GM12878 (cell line): ENCODE measurements around the gene LSM3. TPM values are rescaled to one million over a fixed set of nuclear protein-coding genes. Genes with fewer than 3 reads are reported as not detected.

ENCODE experiments used
- ATAC-seq: fragments of 200-7000 bp; cut with Tn5 transposase; 3 replicates; pipeline ENCODE4 v1.9.1; 2020; ENCODE audit warnings: mild to moderate bottlenecking, moderate library complexity
- BruUV-seq: library from RNA; stranded (reverse); fragments of 400-500 nt; replicated peaks from 2 replicates; lab custom pipeline; 2021; lab: Mats Ljungman, UMichigan
- CTCF ChIA-PET: fragments of 300-600 bp; sonication (Branson Sonifier 250); formaldehyde crosslinking; extraction: SDS; loops from one replicate; lab custom pipeline; 2021; ENCODE audit warnings: inconsistent platforms; lab: Yijun Ruan, JAX
- POLR2A ChIA-PET: fragments of 350-600 bp; formaldehyde crosslinking; extraction: SDS; loops from one replicate; lab custom pipeline; 2021; ENCODE audit warnings: inconsistent platforms; lab: Charles Lee
- RAD21 ChIA-PET: fragments of 300-600 bp; sonication (Branson Sonifier 250); formaldehyde crosslinking; loops from one replicate; lab custom pipeline; 2023; ENCODE audit warnings: antibody characterized with exemption; ENCODE audit not compliant: unreplicated experiment; lab: Charles Lee
- SMC1A ChIA-PET: fragments of 300-600 bp; sonication (Branson Sonifier 250); formaldehyde crosslinking; loops from one replicate; lab custom pipeline; 2023; ENCODE audit not compliant: unreplicated experiment, uncharacterized antibody; lab: Charles Lee
- DNase-seq: peaks from one replicate; pipeline ENCODE4 v3.0.0-alpha.2; 2011; ENCODE audit warnings: low read depth, low spot score
- FAIRE-seq: peaks from 3 replicates; lab custom pipeline; 2011; peaks lifted over from hg19 to GRCh38; lab: Jason Lieb, UNC
- H2AFZ ChIP-seq: 2 replicates; pipeline ENCODE4 v1.6.0; 2011; ENCODE audit warnings: low read depth, low read length, control low read depth; ENCODE audit not compliant: control insufficient read depth
- H3K27ac ChIP-seq: 2 replicates; pipeline ENCODE4 v1.5.1; 2011; ENCODE audit warnings: control low read depth; ENCODE audit not compliant: control insufficient read depth, insufficient read depth
- H3K27me3 ChIP-seq, 2 experiments: replicated peaks in 1 of 2; 2 replicates each; pipeline versions ENCODE4 v1.6.0 to v1.6.1; 2011; ENCODE audit warnings: low read length in 1 of 2; ENCODE audit not compliant: control insufficient read depth in 2 of 2, insufficient read depth in 2 of 2
- H3K36me3 ChIP-seq, 2 experiments: 2 replicates each; pipeline ENCODE4 v1.5.1; 2011; ENCODE audit warnings: low read length in 1 of 2; ENCODE audit not compliant: control insufficient read depth in 2 of 2, insufficient read depth in 2 of 2
- H3K4me1 ChIP-seq: 2 replicates; pipeline ENCODE4 v1.6.1; 2011; ENCODE audit warnings: mild to moderate bottlenecking, low read length, moderate library complexity, mixed read lengths; ENCODE audit not compliant: control insufficient read depth, insufficient read depth
- H3K4me2 ChIP-seq: 2 replicates; pipeline ENCODE4 v1.6.0; 2011; ENCODE audit warnings: control low read depth; ENCODE audit not compliant: control insufficient read depth, insufficient read depth
- H3K4me3 ChIP-seq: fragments of 200-600 bp; sonication (generic); 2 replicates; pipeline ENCODE4 v1.5.1; 2016
- H3K79me2 ChIP-seq: 2 replicates; pipeline ENCODE4 v1.6.0; 2011; ENCODE audit warnings: low read length; ENCODE audit not compliant: control insufficient read depth, insufficient read depth
- H3K9ac ChIP-seq: 2 replicates; pipeline ENCODE4 v1.8.0; 2011; ENCODE audit warnings: low read length, control low read depth, mixed read lengths; ENCODE audit not compliant: control insufficient read depth, insufficient read depth
- H3K9me3 ChIP-seq: replicated peaks from 3 replicates; pipeline ENCODE4 v1.5.1; 2011; ENCODE audit warnings: mild to moderate bottlenecking, low read length; ENCODE audit not compliant: control insufficient read depth, insufficient read depth
- H4K20me1 ChIP-seq: 2 replicates; pipeline ENCODE4 v1.6.0; 2011; ENCODE audit not compliant: control insufficient read depth, insufficient read depth
- CBX5 ChIP-seq: sonication (generic); IDR thresholded peaks from 2 replicates; pipeline ENCODE4 v1.6.1; 2016; ENCODE audit warnings: low read depth, moderate library complexity, mild to moderate bottlenecking, inconsistent platforms
- FOXM1 ChIP-seq: IDR thresholded peaks from 2 replicates; pipeline ENCODE4 v1.6.1; 2012; ENCODE audit warnings: low read depth, mild to moderate bottlenecking, inconsistent platforms, low read length, moderate library complexity
- POLR2AphosphoS5 ChIP-seq: IDR thresholded peaks from 2 replicates; pipeline ENCODE4 v1.6.1; 2011; ENCODE audit warnings: mild to moderate bottlenecking, low read length, inconsistent platforms
- RAD21 ChIP-seq: IDR thresholded peaks from 2 replicates; pipeline ENCODE4 v1.6.1; 2011; ENCODE audit warnings: mild to moderate bottlenecking, low read depth, low read length, moderate library complexity; ENCODE audit not compliant: insufficient read depth
- RELA ChIP-seq: fragments of 450-650 bp; IDR thresholded peaks from 2 replicates; pipeline ENCODE4 v1.8.0; 2014; ENCODE audit warnings: borderline replicate concordance; ENCODE audit not compliant: partially characterized antibody
- SMAD1 ChIP-seq: fragments of 450-650 bp; IDR thresholded peaks from 2 replicates; pipeline ENCODE4 v1.6.1; 2018; ENCODE audit warnings: mild to moderate bottlenecking, low read depth; ENCODE audit not compliant: partially characterized antibody
- SRF ChIP-seq, 2 experiments: IDR thresholded peaks; 2 replicates each; pipeline ENCODE4 v1.6.1; 2011; ENCODE audit warnings: low read depth in 2 of 2, low read length in 2 of 2, mild to moderate bottlenecking in 1 of 2, moderate library complexity in 1 of 2
- YY1 ChIP-seq: IDR thresholded peaks from 2 replicates; pipeline ENCODE4 v1.6.1; 2011; ENCODE audit warnings: low read depth, mild to moderate bottlenecking, low read length
- WGBS: methylation state at CpG from one replicate; pipeline ENCODE4 v1.1.6; 2016; ENCODE audit warnings: low lambda C conversion rate; ENCODE audit not compliant: insufficient replicate concordance, insufficient coverage; ENCODE audit errors: missing lambda C conversion rate; 5-methylcytosine and 5-hydroxymethylcytosine counted together
- in situ Hi-C: fragments of 300-500 bp; cut with MboI; formaldehyde crosslinking; loops from 9 replicates; pipeline ENCODE4 v1.14.3; 2018; ENCODE audit warnings: mixed read lengths
- intact Hi-C: fragments of 100-400 bp; cut with micrococcal nuclease; formaldehyde crosslinking; loops from one replicate; pipeline ENCODE4 v1.14.2; 2022; ENCODE audit not compliant: unreplicated experiment
- polyA plus RNA-seq, 11 experiments: library from polyadenylated mRNA; depleted of rRNA in 4 of 11; unstranded in 6 of 11; stranded (reverse) in 5 of 11; fragments of >200 nt; fragmentation: Nextera tagmentation in 4 of 11; fragmentation: Illumina TruSeq in 1 of 11; extraction: Ambion mirVana in 4 of 11; extraction: Trizol in 1 of 11; gene quantifications; 1 replicate in 1 of 11; 2 replicates in 10 of 11; pipeline versions ENCODE4 v1.2.1 to v1.2.3, GENCODE V29; 2011 to 2016; ENCODE audit warnings: inconsistent platforms in 2 of 11, missing spikeins in 2 of 11, low read depth in 1 of 11
- total RNA-seq, 4 experiments: library from RNA; depleted of rRNA in 3 of 4; stranded (reverse); fragments of >200 nt in 3 of 4; fragmentation: Illumina TruSeq in 1 of 4; extraction: Trizol in 1 of 4; gene quantifications; 2 replicates each; pipeline versions ENCODE4 v1.2.1 to v1.2.3, GENCODE V29; 2013 to 2021
- TF ChIP-seq, protein P1 (sequence below), 3 experiments: IDR thresholded peaks in 2 of 3; conservative IDR thresholded peaks in 1 of 3; 2 replicates each; pipeline ENCODE4 v1.5.1; 2011; ENCODE audit warnings: low read depth in 3 of 3, low read length in 3 of 3, mild to moderate bottlenecking in 3 of 3, control low read depth in 2 of 3, moderate library complexity in 2 of 3, inconsistent platforms in 1 of 3, mixed read lengths in 1 of 3; ENCODE audit not compliant: control insufficient read depth in 2 of 3, insufficient read depth in 1 of 3; ENCODE audit errors: extremely low read depth in 1 of 3
- TF ChIP-seq, protein P2 (sequence below): IDR thresholded peaks from 2 replicates; pipeline ENCODE4 v1.6.1; 2011; ENCODE audit warnings: borderline replicate concordance, low read depth, mild to moderate bottlenecking, moderate library complexity, mixed read lengths, low read length; ENCODE audit not compliant: insufficient read depth; ENCODE audit errors: extremely low read length

The LSM3 gene
- total and polyA plus RNA-seq, 10 of the 15 experiments (the other 5 are each of a cell fraction or from before 2014, with no cell fraction given): 15.5 to 111 (median 29.1) TPM

DNA sequence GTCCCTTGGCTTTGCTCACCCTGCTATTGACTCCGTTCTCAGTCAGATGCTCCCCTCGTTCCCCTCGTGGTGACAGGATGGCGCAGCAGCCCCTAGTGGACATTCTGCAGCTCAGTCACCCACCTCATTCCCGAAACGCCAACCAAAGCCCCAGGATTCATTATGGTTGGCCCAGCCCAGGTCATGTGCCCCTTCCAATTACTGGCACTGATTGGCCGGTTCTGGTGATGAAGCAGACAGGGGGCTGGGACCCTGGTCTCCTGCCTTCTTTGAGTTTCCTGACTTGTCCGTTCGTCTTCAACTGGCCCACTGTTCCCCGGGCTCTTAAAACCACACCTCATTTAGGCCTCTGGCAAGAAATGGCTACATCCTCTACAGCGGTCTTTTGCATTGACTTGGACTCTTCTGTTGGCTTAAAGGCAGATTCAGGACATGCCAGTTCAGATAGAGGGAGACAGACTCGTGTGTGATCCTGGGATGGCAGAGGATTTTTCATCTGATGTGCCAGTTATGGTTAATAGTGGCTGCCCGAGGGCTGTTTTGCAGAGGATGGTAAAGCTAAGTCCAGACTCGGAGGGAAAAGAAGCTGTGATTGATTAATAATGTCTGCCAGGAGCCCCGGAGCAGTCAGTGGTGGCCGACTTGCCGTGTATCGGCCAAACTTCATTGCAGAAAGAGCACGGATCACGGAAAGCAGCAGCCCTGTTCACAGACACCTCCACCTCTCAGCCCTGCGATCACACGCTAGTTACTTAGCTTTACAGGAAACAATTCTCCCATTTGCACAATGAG is 37.8 kb downstream of the LSM3 start:
- RAD21 ChIA-PET: no interaction called here
- 84% methylated on average over 22 of the region's 22 CpGs for WGBS
- Histone ChIP-seq H3K4me2 (peak overlapping the region; percentile 55), H3K36me3 (no peaks in the 10 kb centered on the region), H3K27me3 (no peaks in the 10 kb centered on the region), H3K27ac (no peak overlapping the region), H4K20me1 (no peaks in the 10 kb centered on the region), H3K9ac (peak overlapping the region; percentile 39; the same call in 1 of the 2 replicates), H3K9me3 (no peaks in the 10 kb centered on the region; the same call in 2 of the 3 replicates), H3K4me3 (peak overlapping the region; percentile 26; the same call in 1 of the 2 replicates), H3K4me1 (no peaks in the 10 kb centered on the region), H2AFZ (peak overlapping the region; percentile 75), H3K79me2 (no peaks in the 10 kb centered on the region)
- FAIRE-seq: no peak
- ATAC-seq: peak; percentile 41; the same call in 1 of the 3 replicates
- intact Hi-C loops (no loop called here), in situ Hi-C loops (no loop called here)
- POLR2A ChIA-PET: no interaction called here
- TF ChIP-seq RAD21 (peak; percentile 25; the same call in 1 of the 2 replicates), RELA (no peak), SMAD1 (no peak), FOXM1 (0 out of 2 replicates have a peak, but pooled peaks have one; percentile 28), CBX5 (0 out of 2 replicates have a peak, but pooled peaks have one; percentile 18), SRF (IDR thresholded peaks at IDR 0.05; ENCODE audit: low read depth in 2 of 2, low read length in 2 of 2) (peak in 1 of 2 experiments; percentile 82; a peak in 2 of 4 replicates), POLR2AphosphoS5 (no peak), YY1 (no peak)
- TF ChIP-seq, protein P1, sequence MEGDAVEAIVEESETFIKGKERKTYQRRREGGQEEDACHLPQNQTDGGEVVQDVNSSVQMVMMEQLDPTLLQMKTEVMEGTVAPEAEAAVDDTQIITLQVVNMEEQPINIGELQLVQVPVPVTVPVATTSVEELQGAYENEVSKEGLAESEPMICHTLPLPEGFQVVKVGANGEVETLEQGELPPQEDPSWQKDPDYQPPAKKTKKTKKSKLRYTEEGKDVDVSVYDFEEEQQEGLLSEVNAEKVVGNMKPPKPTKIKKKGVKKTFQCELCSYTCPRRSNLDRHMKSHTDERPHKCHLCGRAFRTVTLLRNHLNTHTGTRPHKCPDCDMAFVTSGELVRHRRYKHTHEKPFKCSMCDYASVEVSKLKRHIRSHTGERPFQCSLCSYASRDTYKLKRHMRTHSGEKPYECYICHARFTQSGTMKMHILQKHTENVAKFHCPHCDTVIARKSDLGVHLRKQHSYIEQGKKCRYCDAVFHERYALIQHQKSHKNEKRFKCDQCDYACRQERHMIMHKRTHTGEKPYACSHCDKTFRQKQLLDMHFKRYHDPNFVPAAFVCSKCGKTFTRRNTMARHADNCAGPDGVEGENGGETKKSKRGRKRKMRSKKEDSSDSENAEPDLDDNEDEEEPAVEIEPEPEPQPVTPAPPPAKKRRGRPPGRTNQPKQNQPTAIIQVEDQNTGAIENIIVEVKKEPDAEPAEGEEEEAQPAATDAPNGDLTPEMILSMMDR (IDR thresholded peaks at IDR 0.05 in 2 of 3, conservative IDR thresholded peaks at IDR 0.05 in 1 of 3; ENCODE audit: control insufficient read depth in 2 of 3, extremely low read depth in 1 of 3, insufficient read depth in 1 of 3, low read depth in 3 of 3, low read length in 3 of 3): peak; percentile 9 to 47 (median 27); a peak in 5 of 6 replicates
- TF ChIP-seq, protein P2, sequence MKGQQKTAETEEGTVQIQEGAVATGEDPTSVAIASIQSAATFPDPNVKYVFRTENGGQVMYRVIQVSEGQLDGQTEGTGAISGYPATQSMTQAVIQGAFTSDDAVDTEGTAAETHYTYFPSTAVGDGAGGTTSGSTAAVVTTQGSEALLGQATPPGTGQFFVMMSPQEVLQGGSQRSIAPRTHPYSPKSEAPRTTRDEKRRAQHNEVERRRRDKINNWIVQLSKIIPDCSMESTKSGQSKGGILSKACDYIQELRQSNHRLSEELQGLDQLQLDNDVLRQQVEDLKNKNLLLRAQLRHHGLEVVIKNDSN: peak; percentile 83
- CTCF ChIA-PET: interaction anchor here (2.9 kb wide), 1 partner anchor 12 kb away, joined by 11 read pairs; no protein-coding TSS in a partner anchor
- no peak for DNase-seq
- no TSS peak for BruUV-seq
- SMC1A ChIA-PET: no interaction called here
